ENCODE results near the gene MEF2D.

The MEF2D gene

GRCh38 chr1:156456625-156457465, 43.7 kb downstream of the MEF2D start:
- no peaks in the 10 kb centered on the region for H3K36me3 ChIP-seq (ENCODE audit: control insufficient read depth, insufficient read depth, low read length)
- H3K9me3 ChIP-seq (ENCODE audit: control insufficient read depth, low read length), result no peaks in the 10 kb centered on the region
- peak overlapping the region; percentile 57 for H3K4me3 ChIP-seq (ENCODE audit: extremely low read depth, insufficient read depth, low read length, poor library complexity, severe bottlenecking)
- H3K4me1 ChIP-seq (ENCODE audit: control insufficient read depth, insufficient read depth, low read length, poor library complexity, severe bottlenecking), result peaks cover 5% of the 10 kb centered on the region
- 0% methylated on average over 47 to 55 of the region's 59 CpGs for WGBS, 2 experiments (ENCODE audit: insufficient coverage in 2 of 2)
- peak overlapping the region; percentile 97 for H3K27ac ChIP-seq (ENCODE audit: low read depth, low read length, severe bottlenecking)

- 94 to 95% methylated on average over 3 to 4 of the region's 7 CpGs for WGBS, 2 experiments (ENCODE audit: insufficient coverage in 2 of 2)
- no peak overlapping the region for H3K27ac ChIP-seq (ENCODE audit: low read depth, low read length, severe bottlenecking)
These were observed 45.2 kb downstream of the MEF2D start for GRCh38 chr1:156455362-156455761.

GRCh38 chr1:156452907-156453306, 47.7 kb downstream of the MEF2D start:
- Histone ChIP-seq H3K27ac (ENCODE audit: low read depth, low read length, severe bottlenecking) (no peak overlapping the region), H3K36me3 (ENCODE audit: control insufficient read depth, insufficient read depth, low read length) (no peaks in the 10 kb centered on the region), H3K9me3 (ENCODE audit: control insufficient read depth, low read length) (no peaks in the 10 kb centered on the region), H3K4me3 (ENCODE audit: extremely low read depth, insufficient read depth, low read length, poor library complexity, severe bottlenecking) (no peak overlapping the region), H3K4me1 (ENCODE audit: control insufficient read depth, insufficient read depth, low read length, poor library complexity, severe bottlenecking) (peaks cover 5% of the 10 kb centered on the region)
- WGBS, 2 experiments (ENCODE audit: insufficient coverage in 2 of 2), result no CpG with 5 or more reads among the region's 1 CpG

More at GRCh38 chr1:156455362-156455761, 45.2 kb downstream of the MEF2D start:
- Histone ChIP-seq H3K4me3 (ENCODE audit: extremely low read depth, insufficient read depth, low read length, poor library complexity, severe bottlenecking) (no peak overlapping the region), H3K4me1 (ENCODE audit: control insufficient read depth, insufficient read depth, low read length, poor library complexity, severe bottlenecking) (peaks cover 5% of the 10 kb centered on the region), H3K9me3 (ENCODE audit: control insufficient read depth, low read length) (no peaks in the 10 kb centered on the region), H3K36me3 (ENCODE audit: control insufficient read depth, insufficient read depth, low read length) (no peaks in the 10 kb centered on the region)

GRCh38 chr1:156451505-156452160, 48.9 kb downstream of the MEF2D start:
- Histone ChIP-seq H3K36me3 (ENCODE audit: control insufficient read depth, insufficient read depth, low read length) (no peaks in the 10 kb centered on the region), H3K4me3 (ENCODE audit: extremely low read depth, insufficient read depth, low read length, poor library complexity, severe bottlenecking) (no peak overlapping the region), H3K27ac (ENCODE audit: low read depth, low read length, severe bottlenecking) (no peak overlapping the region), H3K9me3 (ENCODE audit: control insufficient read depth, low read length) (no peaks in the 10 kb centered on the region), H3K4me1 (ENCODE audit: control insufficient read depth, insufficient read depth, low read length, poor library complexity, severe bottlenecking) (peaks cover 5% of the 10 kb centered on the region)
- WGBS, 2 experiments (ENCODE audit: insufficient coverage in 2 of 2), result 73 to 80% methylated on average over 3 to 4 of the region's 5 CpGs

GRCh38 chr1:156448134-156448967, 52.2 kb downstream of the MEF2D start:
- Histone ChIP-seq H3K4me1 (ENCODE audit: control insufficient read depth, insufficient read depth, low read length, poor library complexity, severe bottlenecking) (peaks cover 1% of the 10 kb centered on the region), H3K4me3 (ENCODE audit: extremely low read depth, insufficient read depth, low read length, poor library complexity, severe bottlenecking) (no peak overlapping the region), H3K36me3 (ENCODE audit: control insufficient read depth, insufficient read depth, low read length) (no peaks in the 10 kb centered on the region), H3K9me3 (ENCODE audit: control insufficient read depth, low read length) (no peaks in the 10 kb centered on the region), H3K27ac (ENCODE audit: low read depth, low read length, severe bottlenecking) (no peak overlapping the region)
- WGBS, 2 experiments (ENCODE audit: insufficient coverage in 2 of 2), result 83 to 86% methylated on average over 10 to 11 of the region's 11 CpGs

- 10 to 15% methylated on average over 5 to 8 of the region's 11 CpGs for WGBS, 2 experiments (ENCODE audit: insufficient coverage in 2 of 2)
- Histone ChIP-seq H3K27ac (ENCODE audit: low read depth, low read length, severe bottlenecking) (no peak overlapping the region), H3K4me1 (ENCODE audit: control insufficient read depth, insufficient read depth, low read length, poor library complexity, severe bottlenecking) (peaks cover 4% of the 10 kb centered on the region), H3K4me3 (ENCODE audit: extremely low read depth, insufficient read depth, low read length, poor library complexity, severe bottlenecking) (no peak overlapping the region), H3K9me3 (ENCODE audit: control insufficient read depth, low read length) (no peaks in the 10 kb centered on the region), H3K36me3 (ENCODE audit: control insufficient read depth, insufficient read depth, low read length) (no peaks in the 10 kb centered on the region)
These were observed 54.7 kb downstream of the MEF2D start for GRCh38 chr1:156445789-156446263.

GRCh38 chr1:156444407-156445001, 56.1 kb downstream of the MEF2D start:
- Histone ChIP-seq H3K36me3 (ENCODE audit: control insufficient read depth, insufficient read depth, low read length) (no peaks in the 10 kb centered on the region), H3K27ac (ENCODE audit: low read depth, low read length, severe bottlenecking) (no peak overlapping the region), H3K9me3 (ENCODE audit: control insufficient read depth, low read length) (no peaks in the 10 kb centered on the region), H3K4me1 (ENCODE audit: control insufficient read depth, insufficient read depth, low read length, poor library complexity, severe bottlenecking) (peaks cover 10% of the 10 kb centered on the region), H3K4me3 (ENCODE audit: extremely low read depth, insufficient read depth, low read length, poor library complexity, severe bottlenecking) (no peak overlapping the region)
- WGBS, 2 experiments (ENCODE audit: insufficient coverage in 2 of 2), result 0% methylated on average over 1 of the region's 1 CpG

- no peaks in the 10 kb centered on the region for H3K9me3 ChIP-seq (ENCODE audit: control insufficient read depth, low read length)
- 75 to 89% methylated on average over 4 to 5 of the region's 6 CpGs for WGBS, 2 experiments (ENCODE audit: insufficient coverage in 2 of 2)
- H3K27ac ChIP-seq (ENCODE audit: low read depth, low read length, severe bottlenecking), result no peak overlapping the region
- no peak overlapping the region for H3K4me3 ChIP-seq (ENCODE audit: extremely low read depth, insufficient read depth, low read length, poor library complexity, severe bottlenecking)
- H3K4me1 ChIP-seq (ENCODE audit: control insufficient read depth, insufficient read depth, low read length, poor library complexity, severe bottlenecking), result peaks cover 13% of the 10 kb centered on the region
- no peaks in the 10 kb centered on the region for H3K36me3 ChIP-seq (ENCODE audit: control insufficient read depth, insufficient read depth, low read length)
These were observed 57.3 kb downstream of the MEF2D start for GRCh38 chr1:156443286-156443685.

GRCh38 chr1:156440654-156441437, 59.7 kb downstream of the MEF2D start:
- peaks cover 21% of the 10 kb centered on the region for H3K4me1 ChIP-seq (ENCODE audit: control insufficient read depth, insufficient read depth, low read length, poor library complexity, severe bottlenecking)
- 31 to 42% methylated on average over 8 of the region's 9 CpGs for WGBS, 2 experiments (ENCODE audit: insufficient coverage in 2 of 2)
- no peaks in the 10 kb centered on the region for H3K36me3 ChIP-seq (ENCODE audit: control insufficient read depth, insufficient read depth, low read length)
- H3K4me3 ChIP-seq (ENCODE audit: extremely low read depth, insufficient read depth, low read length, poor library complexity, severe bottlenecking), result no peak overlapping the region
- H3K27ac ChIP-seq (ENCODE audit: low read depth, low read length, severe bottlenecking), result no peak overlapping the region
- H3K9me3 ChIP-seq (ENCODE audit: control insufficient read depth, low read length), result no peaks in the 10 kb centered on the region

Measured in mesodermal cell (in vitro differentiated cells).